ENCODE results near the gene E2F2.

DNA sequence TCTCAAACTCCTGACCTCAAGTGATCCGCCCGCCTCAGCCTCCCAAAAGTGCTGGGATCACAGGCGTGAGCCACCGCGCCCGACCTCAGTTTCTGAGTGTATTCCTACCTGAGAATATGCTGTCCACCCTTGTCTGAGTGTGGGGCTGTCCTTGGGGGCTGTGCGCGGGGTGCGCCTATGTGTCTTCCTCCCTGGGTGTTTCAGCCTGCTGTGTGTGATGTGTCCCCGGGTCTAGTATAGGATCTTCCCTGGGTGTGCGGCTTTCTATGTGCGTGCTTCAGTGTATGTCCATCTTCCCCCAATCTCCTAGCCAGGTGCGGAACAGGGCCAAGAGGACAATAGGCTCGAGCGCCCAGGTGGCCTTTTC, 36.6 kb upstream of the E2F2 start:
- no peak for TF ChIP-seq CTCF (conservative IDR thresholded peaks at IDR 0.05; ENCODE audit: low read length)
- TF ChIP-seq EZH2phosphoT487 (IDR thresholded peaks at IDR 0.05; ENCODE audit: borderline replicate concordance): no peak
